ENCODE results near the gene PGF. TPM values are rescaled to one million over a fixed set of nuclear protein-coding genes. Genes with fewer than 3 reads are reported as not detected.

The PGF gene
- polyA plus RNA-seq, 3 donors from 2014 or later: 0.06 to 0.07 TPM; not detected in 1

DNA sequence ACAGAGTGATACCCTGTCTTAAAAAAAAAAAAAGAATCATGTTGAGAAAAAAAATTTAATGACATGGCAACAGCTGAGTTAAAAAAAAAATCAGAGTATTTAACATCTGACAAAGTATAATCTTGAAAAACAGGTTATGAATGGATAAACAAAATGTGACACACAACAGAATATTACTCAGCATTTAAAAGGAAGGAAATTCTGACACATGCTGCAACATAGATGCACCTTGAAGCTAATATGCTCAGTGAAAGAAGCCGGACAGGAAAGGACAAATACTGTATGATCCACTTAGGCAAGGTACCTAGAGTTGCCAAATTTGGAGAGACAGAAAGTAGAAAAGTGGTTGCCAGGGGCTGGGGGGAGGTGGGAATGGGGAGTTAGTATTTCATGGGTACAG lies 27.9 kb upstream of the PGF start:
- H3K27ac Mint-ChIP-seq: no peak overlapping the region
- no peak overlapping the region for H3K4me3 Mint-ChIP-seq

GRCh38 chr14:74982661-74983060 lies 27.3 kb upstream of the PGF start:
- Mint-ChIP-seq H3K4me3 (no peak overlapping the region), H3K27ac (no peak overlapping the region)

More for the DNA sequence above, 27.9 kb upstream of the PGF start:
- Mint-ChIP-seq H3K9me3 (no peaks in the 10 kb centered on the region), H3K27me3 (ENCODE audit: low read depth in 3 of 3) (no peaks in the 10 kb centered on the region), H3K36me3 (no peaks in the 10 kb centered on the region), H3K4me1 (no peaks in the 10 kb centered on the region)
- no peak for DNase-seq

GRCh38 chr14:74981833-74982232 lies 26.4 kb upstream of the PGF start:
- no peaks in the 10 kb centered on the region for H3K9me3 Mint-ChIP-seq
- no peak for DNase-seq
- peaks cover 0 to 1% (median 0%) of the 10 kb centered on the region in 3 donors for H3K27me3 Mint-ChIP-seq (ENCODE audit: low read depth in 3 of 3)
- no peaks in the 10 kb centered on the region for H3K36me3 Mint-ChIP-seq
- no peak overlapping the region for H3K4me3 Mint-ChIP-seq
- no peaks in the 10 kb centered on the region for H3K4me1 Mint-ChIP-seq
- H3K27ac Mint-ChIP-seq: no peak overlapping the region

More at GRCh38 chr14:74982661-74983060, 27.3 kb upstream of the PGF start:
- Mint-ChIP-seq H3K4me1 (no peaks in the 10 kb centered on the region), H3K9me3 (no peaks in the 10 kb centered on the region), H3K27me3 (ENCODE audit: low read depth in 3 of 3) (peaks cover 0 to 1% (median 0%) of the 10 kb centered on the region in 3 donors), H3K36me3 (no peaks in the 10 kb centered on the region)
- DNase-seq: no peak

DNA sequence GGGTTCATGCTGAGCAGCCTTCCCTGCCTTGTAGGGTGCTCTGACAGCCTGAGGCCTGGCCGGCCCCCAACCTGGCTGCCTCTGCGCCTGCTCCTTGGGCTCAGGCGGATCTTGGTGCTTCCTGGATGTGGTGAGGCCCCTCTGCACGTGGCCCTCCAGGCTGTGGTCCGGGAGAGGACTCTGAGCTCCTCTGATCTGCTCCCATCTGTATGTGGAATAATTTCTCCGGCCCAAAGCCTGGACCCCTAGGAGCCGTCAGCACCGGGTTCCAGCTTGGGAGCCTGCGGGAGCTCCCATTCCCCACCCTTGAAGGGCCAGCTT lies 26.0 kb upstream of the PGF start:
- H3K36me3 Mint-ChIP-seq: no peaks in the 10 kb centered on the region

GRCh38 chr14:74980731-74981461 lies 25.5 kb upstream of the PGF start:
- Mint-ChIP-seq H3K27me3 (ENCODE audit: low read depth in 3 of 3) (peaks cover 0 to 1% (median 0%) of the 10 kb centered on the region in 3 donors), H3K36me3 (no peaks in the 10 kb centered on the region), H3K9me3 (no peaks in the 10 kb centered on the region), H3K4me3 (no peak overlapping the region), H3K4me1 (no peaks in the 10 kb centered on the region), H3K27ac (peak overlapping the region in 1 of 6 donors; percentile 22)
- DNase-seq: no peak

More for the DNA sequence above, 26.0 kb upstream of the PGF start:
- Mint-ChIP-seq H3K4me3 (no peak overlapping the region), H3K27me3 (ENCODE audit: low read depth in 3 of 3) (peaks cover 0 to 1% (median 0%) of the 10 kb centered on the region in 3 donors), H3K27ac (no peak overlapping the region), H3K4me1 (no peaks in the 10 kb centered on the region), H3K9me3 (no peaks in the 10 kb centered on the region)
- DNase-seq: no peak

DNA sequence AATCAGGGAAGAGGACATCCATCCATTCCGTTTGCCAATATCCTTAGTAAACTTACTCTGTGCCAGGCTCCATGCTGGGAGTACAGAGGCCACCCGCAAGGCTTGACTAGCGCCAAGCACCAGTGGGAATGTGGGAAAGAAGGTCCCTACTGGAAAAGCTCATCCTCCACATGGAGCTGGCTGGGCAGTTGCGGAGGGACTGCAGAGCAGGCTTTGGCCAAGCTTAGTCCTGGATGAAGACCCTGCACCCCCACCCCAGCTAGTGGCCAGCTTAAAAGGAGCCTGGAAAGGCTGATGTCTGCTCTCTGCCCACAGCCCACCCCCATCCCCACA lies 25.0 kb upstream of the PGF start:
- DNase-seq: no peak
- no peak overlapping the region for H3K27ac Mint-ChIP-seq
- H3K36me3 Mint-ChIP-seq: no peaks in the 10 kb centered on the region
- H3K27me3 Mint-ChIP-seq (ENCODE audit: low read depth in 3 of 3): peaks cover 0 to 1% (median 0%) of the 10 kb centered on the region in 3 donors
- H3K4me1 Mint-ChIP-seq: no peaks in the 10 kb centered on the region
- H3K9me3 Mint-ChIP-seq: no peaks in the 10 kb centered on the region
- no peak overlapping the region for H3K4me3 Mint-ChIP-seq

DNA sequence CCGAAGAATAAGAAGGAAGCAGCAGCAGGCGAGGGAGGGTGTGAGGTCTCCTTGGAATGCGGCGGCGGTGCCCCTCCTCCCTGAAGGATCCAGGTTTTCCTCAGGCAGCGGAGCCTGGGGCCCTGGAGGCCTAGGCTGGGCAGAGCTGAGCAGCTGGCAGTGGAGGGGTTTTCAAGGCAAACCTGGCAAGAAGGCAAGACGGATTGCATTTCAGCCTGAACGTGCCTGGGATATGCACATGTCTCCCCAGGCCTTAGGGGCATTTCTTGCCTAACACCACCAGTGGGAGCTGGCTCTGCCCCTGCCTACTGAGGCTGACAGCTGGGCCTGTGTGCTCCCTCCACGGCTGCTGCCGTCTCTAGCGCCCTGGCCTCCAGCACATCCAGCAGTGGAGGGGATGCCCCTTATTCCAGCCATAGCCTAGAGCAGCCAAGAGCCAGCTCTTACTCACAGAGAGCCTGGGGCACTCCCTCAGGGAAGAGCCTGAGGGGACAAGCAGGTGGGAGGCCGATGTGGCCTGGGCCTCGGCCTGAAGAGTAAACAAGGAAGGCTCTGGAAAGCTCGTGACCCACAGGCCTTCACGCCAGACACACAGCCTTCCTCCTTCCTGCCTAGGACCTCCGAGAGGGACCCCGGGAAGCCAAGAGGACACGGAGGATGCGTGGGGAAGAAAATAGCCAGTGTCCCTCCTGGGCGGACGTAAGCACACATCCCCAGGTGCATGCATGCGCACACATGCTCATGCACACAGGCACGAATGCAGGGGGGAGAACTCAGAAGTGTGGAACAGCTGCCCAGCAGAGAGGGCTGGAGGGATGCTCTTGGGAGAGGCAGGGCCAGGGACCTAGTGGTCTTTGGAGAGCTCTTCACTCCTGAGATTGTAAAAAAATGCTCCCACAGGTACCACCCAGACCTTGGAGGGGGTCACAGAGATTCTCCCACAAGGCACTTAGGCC lies 24.3 kb upstream of the PGF start:
- no peak for DNase-seq
- H3K4me3 Mint-ChIP-seq: no peak overlapping the region
- H3K27ac Mint-ChIP-seq: no peak overlapping the region
- H3K4me1 Mint-ChIP-seq: no peaks in the 10 kb centered on the region
- no peaks in the 10 kb centered on the region for H3K36me3 Mint-ChIP-seq
- no peaks in the 10 kb centered on the region for H3K9me3 Mint-ChIP-seq
- H3K27me3 Mint-ChIP-seq (ENCODE audit: low read depth in 3 of 3): peaks cover 0 to 1% (median 0%) of the 10 kb centered on the region in 3 donors

GRCh38 chr14:74979029-74979428 lies 23.6 kb upstream of the PGF start:
- no peak overlapping the region for H3K4me3 Mint-ChIP-seq
- H3K9me3 Mint-ChIP-seq: no peaks in the 10 kb centered on the region
- DNase-seq: no peak
- no peak overlapping the region for H3K27ac Mint-ChIP-seq
- peaks cover 0 to 2% of the 10 kb centered on the region in 2 donors for H3K4me1 Mint-ChIP-seq
- no peaks in the 10 kb centered on the region for H3K36me3 Mint-ChIP-seq
- H3K27me3 Mint-ChIP-seq (ENCODE audit: low read depth in 3 of 3): peaks cover 0 to 1% (median 0%) of the 10 kb centered on the region in 3 donors

DNA sequence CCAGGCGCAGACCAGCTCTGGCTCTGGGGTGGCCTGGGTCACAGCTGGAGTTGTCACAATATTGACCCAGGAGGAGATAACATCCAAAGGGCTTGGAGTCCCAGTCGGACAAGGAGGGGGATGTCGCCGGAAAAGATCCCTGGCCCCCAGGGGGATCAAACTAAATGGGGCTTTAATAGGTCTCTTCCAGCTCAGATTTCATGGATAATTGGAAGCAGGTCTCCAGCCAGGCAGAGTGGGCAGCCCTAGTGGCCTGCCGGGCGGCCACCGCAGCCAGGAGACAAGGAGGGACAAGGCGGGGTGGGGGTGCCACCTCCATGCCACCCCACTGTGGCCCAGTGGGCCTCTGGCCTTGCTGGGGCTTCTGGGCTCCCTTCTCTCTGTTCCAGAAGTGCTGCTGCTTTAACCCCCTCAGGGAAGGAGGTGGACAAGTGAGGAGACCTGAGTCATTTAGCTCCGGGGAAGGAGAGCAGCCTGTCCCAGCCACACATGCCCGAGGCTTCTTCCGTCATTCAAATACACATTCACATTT lies 23.1 kb upstream of the PGF start:
- DNase-seq: no peak

DNA sequence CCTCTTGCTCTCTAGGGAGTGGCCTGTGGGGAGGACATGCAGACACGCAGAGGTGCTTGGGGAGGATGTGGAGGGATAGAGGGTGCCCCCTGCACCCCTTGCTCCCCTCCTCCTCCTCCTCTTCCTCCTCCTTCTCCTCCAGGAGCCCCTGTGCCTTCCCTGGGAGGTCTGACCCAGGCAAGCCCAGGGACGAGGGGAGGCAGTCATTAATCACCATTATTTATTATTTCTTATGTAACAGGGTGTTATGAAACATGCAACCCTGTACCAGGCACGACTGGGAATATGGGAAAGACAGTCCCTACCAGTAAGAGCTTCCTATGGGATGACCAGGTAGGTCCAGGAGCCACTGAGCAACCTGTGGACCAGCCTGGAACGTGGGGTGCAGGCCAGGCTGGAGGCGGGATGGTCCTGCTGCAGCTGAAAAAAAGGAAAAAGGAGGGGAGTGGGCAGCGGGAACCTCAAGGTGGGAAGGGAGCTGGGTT lies 22.5 kb upstream of the PGF start:
- no peak overlapping the region for H3K27ac Mint-ChIP-seq
- H3K9me3 Mint-ChIP-seq: no peaks in the 10 kb centered on the region
- peaks cover 3 to 9% of the 10 kb centered on the region in 2 donors for H3K4me1 Mint-ChIP-seq
- no peak for DNase-seq
- H3K36me3 Mint-ChIP-seq: no peaks in the 10 kb centered on the region
- peaks cover 0 to 1% (median 0%) of the 10 kb centered on the region in 3 donors for H3K27me3 Mint-ChIP-seq (ENCODE audit: low read depth in 3 of 3)
- H3K4me3 Mint-ChIP-seq: no peak overlapping the region

More for the DNA sequence above, 23.1 kb upstream of the PGF start:
- Mint-ChIP-seq H3K9me3 (no peaks in the 10 kb centered on the region), H3K4me3 (no peak overlapping the region), H3K4me1 (peaks cover 3 to 7% of the 10 kb centered on the region in 2 donors), H3K27me3 (ENCODE audit: low read depth in 3 of 3) (peaks cover 0 to 1% (median 0%) of the 10 kb centered on the region in 3 donors), H3K36me3 (no peaks in the 10 kb centered on the region), H3K27ac (peak overlapping the region in 1 of 6 donors; percentile 46)

GRCh38 chr14:74977164-74977900 lies 21.9 kb upstream of the PGF start:
- H3K36me3 Mint-ChIP-seq: no peaks in the 10 kb centered on the region
- no peak overlapping the region for H3K4me3 Mint-ChIP-seq
- no peak for DNase-seq
- no peaks in the 10 kb centered on the region for H3K9me3 Mint-ChIP-seq
- H3K4me1 Mint-ChIP-seq: peaks cover 7 to 9% of the 10 kb centered on the region in 2 donors
- peaks cover 0 to 1% (median 0%) of the 10 kb centered on the region in 3 donors for H3K27me3 Mint-ChIP-seq (ENCODE audit: low read depth in 3 of 3)
- H3K27ac Mint-ChIP-seq: no peak overlapping the region

DNA sequence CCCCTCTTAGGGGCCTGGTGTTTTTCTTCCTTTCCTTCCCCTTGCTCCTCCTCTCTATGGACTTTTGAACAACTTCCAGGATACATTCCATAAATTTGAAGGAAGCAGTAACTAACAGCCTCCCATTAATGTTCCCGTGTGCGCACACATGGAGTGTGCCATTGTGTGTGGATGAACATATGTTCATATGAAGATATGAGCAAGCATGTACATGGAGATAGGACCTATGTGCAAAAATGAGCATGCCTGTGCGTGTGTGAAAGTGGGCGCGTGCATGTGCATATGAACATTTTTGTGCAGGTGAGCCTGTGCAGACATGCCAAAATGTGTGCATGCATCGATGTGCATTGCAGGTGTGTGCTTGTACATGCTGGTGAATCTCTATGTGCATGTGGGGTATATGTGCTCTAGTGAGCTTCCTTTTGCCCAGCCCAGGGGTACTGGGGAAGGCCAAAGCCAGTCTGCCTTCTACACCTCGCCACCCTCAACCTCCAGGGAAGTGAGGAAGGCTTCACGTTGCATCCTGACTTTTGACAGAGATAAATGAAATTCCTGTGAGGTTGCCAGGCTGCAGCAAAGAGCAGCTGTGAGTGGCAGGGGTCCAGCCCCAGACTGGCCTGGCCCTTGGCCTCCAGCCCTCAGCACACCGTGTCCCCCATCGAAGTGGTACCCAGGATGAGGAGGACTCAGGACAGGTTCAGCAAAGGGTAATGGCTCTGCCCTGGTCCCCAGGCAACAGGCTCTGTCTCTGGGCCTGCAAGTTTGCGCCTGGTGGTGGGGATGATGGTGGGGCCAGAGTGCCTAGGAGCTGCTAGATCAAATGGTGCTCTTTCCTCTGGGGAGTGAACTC lies 21.1 kb upstream of the PGF start:
- Mint-ChIP-seq H3K4me3 (no peak overlapping the region), H3K27ac (no peak overlapping the region), H3K36me3 (no peaks in the 10 kb centered on the region), H3K9me3 (no peaks in the 10 kb centered on the region), H3K4me1 (peaks cover 9 to 10% of the 10 kb centered on the region in 2 donors), H3K27me3 (ENCODE audit: low read depth in 3 of 3) (peaks cover 0 to 1% (median 0%) of the 10 kb centered on the region in 3 donors)
- DNase-seq: no peak

Measured in immature natural killer cell (primary cell).